ENCODE measurements around the gene CDH5.

The CDH5 gene

DNA sequence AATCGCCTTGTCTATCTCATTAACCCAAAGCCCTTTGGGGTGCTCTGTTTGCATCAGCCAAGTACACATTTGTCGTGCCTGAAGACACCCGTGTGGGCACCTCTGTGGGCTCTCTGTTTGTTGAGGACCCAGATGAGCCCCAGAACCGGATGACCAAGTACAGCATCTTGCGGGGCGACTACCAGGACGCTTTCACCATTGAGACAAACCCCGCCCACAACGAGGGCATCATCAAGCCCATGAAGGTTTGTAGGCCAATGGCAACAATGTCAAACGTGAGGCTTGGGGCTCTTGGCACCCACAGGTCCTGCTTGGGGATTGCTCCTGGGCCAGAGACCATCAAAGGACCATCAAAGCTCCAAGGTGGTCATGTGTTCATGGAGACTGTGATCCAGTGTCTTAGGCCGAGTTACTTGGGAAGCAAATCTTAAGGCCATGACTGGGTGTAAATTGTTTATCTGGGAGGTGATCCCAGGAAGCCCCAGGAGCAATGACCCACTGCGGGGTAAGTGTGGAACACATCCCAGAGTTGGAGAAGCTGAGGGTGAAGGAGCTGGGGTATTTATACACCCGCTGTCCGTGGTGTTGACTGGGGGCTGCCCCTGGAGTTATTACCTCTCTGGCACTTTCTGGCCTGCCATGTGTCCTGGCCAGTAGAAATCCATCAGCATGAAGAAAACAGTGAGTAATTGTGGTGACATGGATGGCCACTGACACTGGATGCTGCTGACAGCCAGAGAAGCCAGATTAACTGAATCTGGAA, 24.0 kb downstream of the CDH5 start:
- H3K4me3 Mint-ChIP-seq: no peak overlapping the region
- no peaks in the 10 kb centered on the region for H3K9me3 Mint-ChIP-seq
- no peaks in the 10 kb centered on the region for H3K36me3 Mint-ChIP-seq
- ATAC-seq: no peak
- no peak overlapping the region for H3K27ac Mint-ChIP-seq
- H3K4me1 Mint-ChIP-seq: no peaks in the 10 kb centered on the region
- H3K27me3 Mint-ChIP-seq: peaks cover 18% of the 10 kb centered on the region

DNA sequence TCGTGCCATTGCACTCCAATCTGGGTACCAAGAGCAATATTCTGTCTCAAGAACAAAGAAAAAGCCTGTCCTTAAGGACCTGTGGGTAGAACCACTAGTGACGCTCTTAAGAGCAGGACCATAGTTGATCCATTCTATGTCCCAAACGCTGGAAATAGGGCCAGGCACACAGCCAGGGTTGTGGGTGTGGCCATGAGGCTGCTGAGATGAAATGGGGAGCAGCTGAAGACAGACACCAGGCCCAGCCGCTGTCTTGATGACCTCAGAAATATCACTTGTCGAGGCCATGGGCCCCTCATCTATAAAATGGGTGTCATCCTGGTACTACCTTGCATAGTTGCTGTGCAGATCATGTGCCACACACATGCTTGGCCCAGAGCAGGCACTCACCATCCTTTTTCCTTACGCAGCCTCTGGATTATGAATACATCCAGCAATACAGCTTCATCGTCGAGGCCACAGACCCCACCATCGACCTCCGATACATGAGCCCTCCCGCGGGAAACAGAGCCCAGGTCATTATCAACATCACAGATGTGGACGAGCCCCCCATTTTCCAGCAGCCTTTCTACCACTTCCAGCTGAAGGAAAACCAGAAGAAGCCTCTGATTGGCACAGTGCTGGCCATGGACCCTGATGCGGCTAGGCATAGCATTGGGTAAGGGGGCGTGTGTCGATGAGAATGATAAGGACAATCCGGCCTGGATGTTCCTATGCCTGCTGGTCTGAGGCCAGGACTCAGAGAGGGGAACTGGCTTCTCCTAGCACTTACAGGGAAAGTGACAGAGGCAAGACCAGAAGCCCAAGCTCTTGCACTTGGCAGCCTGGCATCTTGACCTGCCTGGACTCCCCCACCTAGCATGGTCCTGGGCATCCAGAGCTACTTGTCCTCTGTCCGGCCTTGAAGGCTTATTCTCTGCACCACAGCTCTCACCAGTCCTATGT, 25.5 kb downstream of the CDH5 start:
- peaks cover 32% of the 10 kb centered on the region for H3K27me3 Mint-ChIP-seq
- ATAC-seq: no peak
- no peaks in the 10 kb centered on the region for H3K9me3 Mint-ChIP-seq
- H3K36me3 Mint-ChIP-seq: no peaks in the 10 kb centered on the region
- no peak overlapping the region for H3K4me3 Mint-ChIP-seq
- no peak overlapping the region for H3K27ac Mint-ChIP-seq
- H3K4me1 Mint-ChIP-seq: no peaks in the 10 kb centered on the region

DNA sequence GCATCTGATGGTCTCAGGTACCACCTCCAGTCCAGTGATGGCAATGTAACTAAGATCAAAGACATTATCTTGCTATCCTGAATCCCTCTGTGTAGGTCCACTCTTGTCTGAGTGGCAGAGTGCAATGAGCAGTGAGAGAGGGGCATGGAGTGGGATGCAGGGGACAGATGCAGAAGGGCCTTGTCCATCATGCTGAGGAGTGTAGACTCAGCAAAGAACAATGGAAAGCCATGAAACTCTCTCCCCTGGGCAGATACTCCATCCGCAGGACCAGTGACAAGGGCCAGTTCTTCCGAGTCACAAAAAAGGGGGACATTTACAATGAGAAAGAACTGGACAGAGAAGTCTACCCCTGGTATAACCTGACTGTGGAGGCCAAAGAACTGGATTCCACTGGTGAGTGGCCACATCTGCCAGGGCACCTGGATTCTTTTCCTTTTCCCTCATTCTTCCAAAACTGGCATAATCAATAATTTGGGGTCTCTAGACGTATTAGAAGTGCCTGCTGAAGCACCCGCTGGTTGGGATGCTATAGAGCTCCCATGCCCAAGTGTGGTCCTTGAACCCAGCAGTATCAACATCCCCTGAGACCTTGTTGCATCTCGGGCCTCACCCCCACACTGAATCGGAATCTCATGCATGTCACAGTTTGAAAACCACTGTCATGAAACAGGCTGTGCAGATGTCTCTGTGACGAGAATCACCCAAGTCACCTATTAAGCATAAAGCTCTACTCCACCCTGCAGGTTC, 29.5 kb downstream of the CDH5 start:
- ATAC-seq: no peak
- Mint-ChIP-seq H3K9me3 (no peaks in the 10 kb centered on the region), H3K27me3 (peaks cover 51% of the 10 kb centered on the region), H3K4me1 (no peaks in the 10 kb centered on the region), H3K27ac (no peak overlapping the region), H3K36me3 (no peaks in the 10 kb centered on the region), H3K4me3 (no peak overlapping the region)

DNA sequence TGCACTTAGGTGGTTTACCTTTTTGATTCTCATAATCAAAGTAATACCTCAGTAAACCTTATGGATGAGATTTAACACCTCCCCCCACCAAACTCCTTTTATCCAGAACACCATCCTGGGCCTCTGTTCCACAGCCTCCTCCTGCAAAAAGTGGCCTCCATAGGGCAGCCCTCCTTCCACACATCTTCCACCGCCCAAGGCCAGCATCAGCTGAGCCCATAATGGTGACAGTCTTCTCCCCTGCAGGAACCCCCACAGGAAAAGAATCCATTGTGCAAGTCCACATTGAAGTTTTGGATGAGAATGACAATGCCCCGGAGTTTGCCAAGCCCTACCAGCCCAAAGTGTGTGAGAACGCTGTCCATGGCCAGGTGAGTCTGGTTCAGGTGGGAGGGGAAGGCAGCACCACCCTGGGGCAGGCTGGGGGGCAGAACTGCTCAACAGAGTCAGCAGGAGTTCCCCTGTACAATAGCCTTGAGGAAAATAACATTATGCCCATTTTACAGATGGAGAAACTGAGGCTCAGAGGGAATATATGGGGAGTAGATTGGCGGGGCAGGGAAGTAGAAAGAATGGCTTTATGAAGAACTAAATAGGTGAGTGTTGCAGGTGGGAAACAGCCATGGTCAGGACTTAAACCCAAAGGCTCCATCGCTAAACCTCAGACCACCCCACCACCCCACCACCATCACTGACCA, 31.4 kb downstream of the CDH5 start:
- H3K27me3 Mint-ChIP-seq: peaks cover 65% of the 10 kb centered on the region
- ATAC-seq: no peak
- H3K36me3 Mint-ChIP-seq: no peaks in the 10 kb centered on the region
- H3K4me3 Mint-ChIP-seq: no peak overlapping the region
- no peaks in the 10 kb centered on the region for H3K4me1 Mint-ChIP-seq
- no peaks in the 10 kb centered on the region for H3K9me3 Mint-ChIP-seq
- H3K27ac Mint-ChIP-seq: no peak overlapping the region

DNA sequence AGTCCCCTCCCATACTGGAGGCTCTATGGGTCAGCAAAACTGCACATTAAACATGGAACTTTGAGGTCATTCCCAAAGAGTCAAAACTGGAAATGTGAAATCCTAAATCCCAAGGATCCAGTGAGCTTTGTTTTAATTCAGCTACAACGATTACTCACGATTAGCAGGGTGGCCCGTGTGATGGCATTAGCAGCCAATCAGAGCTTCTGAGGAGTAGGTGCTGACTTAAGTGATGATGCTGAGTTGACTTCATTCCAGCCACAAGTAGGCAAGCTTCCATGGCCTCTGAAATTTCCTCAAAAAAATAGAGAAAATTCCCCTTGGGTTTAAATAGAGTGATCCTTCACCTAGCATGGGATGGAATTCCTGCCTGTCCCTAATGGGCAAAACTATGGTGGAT, 32.5 kb downstream of the CDH5 start:
- Mint-ChIP-seq H3K9me3 (no peaks in the 10 kb centered on the region), H3K4me3 (no peak overlapping the region)
- ATAC-seq: no peak

DNA sequence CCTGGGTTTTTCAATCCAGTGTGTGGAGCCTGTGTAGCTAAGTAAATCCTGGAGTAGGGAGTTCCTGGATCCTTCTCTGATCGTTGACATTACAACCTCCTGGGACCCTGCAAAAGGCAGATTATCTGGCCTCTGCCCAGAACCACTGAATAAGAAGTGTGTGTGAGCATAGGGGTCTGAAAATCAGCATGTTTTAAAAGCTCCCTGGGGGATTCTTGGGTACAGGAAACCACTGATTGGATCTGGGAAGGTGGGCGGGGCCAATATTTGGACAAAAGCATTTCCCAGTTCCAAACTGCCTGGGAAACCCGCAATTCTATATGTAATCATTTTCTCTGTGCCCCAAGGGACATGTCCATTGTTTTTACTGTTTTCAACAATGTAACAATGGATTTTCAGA, 33.4 kb downstream of the CDH5 start:
- no peak overlapping the region for H3K4me3 Mint-ChIP-seq
- H3K9me3 Mint-ChIP-seq: peaks cover 2% of the 10 kb centered on the region
- H3K27me3 Mint-ChIP-seq: peaks cover 86% of the 10 kb centered on the region
- ATAC-seq: no peak
- no peaks in the 10 kb centered on the region for H3K4me1 Mint-ChIP-seq
- H3K36me3 Mint-ChIP-seq: no peaks in the 10 kb centered on the region
- no peak overlapping the region for H3K27ac Mint-ChIP-seq

More for the DNA sequence above, 32.5 kb downstream of the CDH5 start:
- peaks cover 77% of the 10 kb centered on the region for H3K27me3 Mint-ChIP-seq
- H3K4me1 Mint-ChIP-seq: no peaks in the 10 kb centered on the region
- H3K36me3 Mint-ChIP-seq: no peaks in the 10 kb centered on the region
- no peak overlapping the region for H3K27ac Mint-ChIP-seq

DNA sequence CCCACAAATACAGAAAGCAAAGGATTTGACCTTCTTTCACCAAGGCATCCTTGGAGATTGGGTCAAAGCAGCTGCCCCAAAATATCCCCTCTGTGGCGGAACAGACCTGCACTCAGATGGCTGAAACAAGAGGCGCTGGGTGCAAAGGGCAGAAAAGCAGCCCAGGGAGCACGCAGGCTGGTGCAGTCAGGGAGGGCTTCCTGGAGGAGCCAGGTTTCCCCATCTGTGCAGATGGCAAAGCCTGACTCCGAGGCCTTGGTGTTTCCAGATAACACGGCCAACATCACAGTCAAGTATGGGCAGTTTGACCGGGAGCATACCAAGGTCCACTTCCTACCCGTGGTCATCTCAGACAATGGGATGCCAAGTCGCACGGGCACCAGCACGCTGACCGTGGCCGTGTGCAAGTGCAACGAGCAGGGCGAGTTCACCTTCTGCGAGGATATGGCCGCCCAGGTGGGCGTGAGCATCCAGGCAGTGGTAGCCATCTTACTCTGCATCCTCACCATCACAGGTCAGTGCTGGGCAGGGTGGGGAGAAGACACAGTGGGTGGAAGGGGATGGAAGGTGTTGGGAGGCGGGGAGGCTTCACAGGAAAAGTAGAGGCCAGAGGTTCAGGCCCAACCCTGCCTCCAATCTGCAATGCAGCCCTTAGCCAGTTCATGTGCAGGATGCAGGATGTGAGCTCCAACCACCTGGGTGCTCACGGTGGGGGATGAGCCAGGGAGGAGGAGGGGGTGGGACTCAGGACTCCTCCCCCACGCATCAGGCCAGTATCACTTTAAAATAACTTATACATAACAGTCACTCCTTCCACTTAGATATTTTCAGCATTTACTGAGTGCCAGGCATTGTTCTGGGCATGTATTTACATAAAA, 34.3 kb downstream of the CDH5 start:
- Mint-ChIP-seq H3K27me3 (peaks cover 90% of the 10 kb centered on the region), H3K27ac (no peak overlapping the region), H3K9me3 (peaks cover 4% of the 10 kb centered on the region), H3K36me3 (no peaks in the 10 kb centered on the region), H3K4me3 (no peak overlapping the region), H3K4me1 (no peaks in the 10 kb centered on the region)
- ATAC-seq: no peak

DNA sequence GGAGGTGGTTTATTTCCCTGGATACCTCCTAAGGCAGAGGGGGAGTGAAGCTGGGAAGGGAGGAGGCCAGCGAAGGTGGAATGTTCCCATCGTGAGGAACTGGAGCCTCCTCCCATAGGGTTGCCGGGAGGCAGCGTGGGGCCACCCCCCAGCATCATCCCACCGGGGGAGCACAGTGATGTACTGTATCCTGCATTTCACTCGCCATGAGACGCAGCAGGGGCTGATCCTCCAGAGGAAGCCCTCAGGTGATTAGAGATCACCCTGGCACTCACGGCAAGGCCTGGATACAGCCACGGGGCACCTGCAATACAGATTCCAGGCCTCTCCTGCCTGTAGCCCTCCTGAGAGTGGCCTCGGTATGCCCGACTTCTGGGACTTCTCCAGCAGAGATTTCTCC, 35.1 kb downstream of the CDH5 start:
- no peak for ATAC-seq

DNA sequence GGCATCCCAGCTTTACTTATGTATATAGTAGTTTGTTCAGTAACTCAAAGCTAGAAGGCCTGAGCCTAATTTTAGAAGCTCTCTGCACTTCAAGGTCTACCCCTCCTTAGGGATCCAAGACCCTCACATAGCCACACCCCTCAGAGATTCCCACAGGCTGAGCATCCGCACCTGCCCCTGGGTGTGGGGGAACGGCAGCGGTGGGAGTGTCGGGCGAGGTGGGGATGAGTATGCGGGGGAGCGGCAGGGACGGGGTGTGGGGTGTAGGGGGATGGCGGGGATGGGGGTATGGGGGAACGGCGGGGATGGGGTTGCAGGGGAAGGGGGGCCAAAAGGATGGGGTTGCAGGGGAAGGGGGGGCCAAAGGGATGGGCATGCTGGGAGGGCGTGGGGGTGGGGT, 35.7 kb downstream of the CDH5 start:
- peak; percentile 10 for ATAC-seq

More for the DNA sequence above, 35.1 kb downstream of the CDH5 start:
- Mint-ChIP-seq H3K9me3 (peaks cover 4% of the 10 kb centered on the region), H3K4me3 (no peak overlapping the region), H3K27me3 (peaks cover 90% of the 10 kb centered on the region), H3K27ac (no peak overlapping the region), H3K4me1 (peaks cover 4% of the 10 kb centered on the region), H3K36me3 (no peaks in the 10 kb centered on the region)

DNA sequence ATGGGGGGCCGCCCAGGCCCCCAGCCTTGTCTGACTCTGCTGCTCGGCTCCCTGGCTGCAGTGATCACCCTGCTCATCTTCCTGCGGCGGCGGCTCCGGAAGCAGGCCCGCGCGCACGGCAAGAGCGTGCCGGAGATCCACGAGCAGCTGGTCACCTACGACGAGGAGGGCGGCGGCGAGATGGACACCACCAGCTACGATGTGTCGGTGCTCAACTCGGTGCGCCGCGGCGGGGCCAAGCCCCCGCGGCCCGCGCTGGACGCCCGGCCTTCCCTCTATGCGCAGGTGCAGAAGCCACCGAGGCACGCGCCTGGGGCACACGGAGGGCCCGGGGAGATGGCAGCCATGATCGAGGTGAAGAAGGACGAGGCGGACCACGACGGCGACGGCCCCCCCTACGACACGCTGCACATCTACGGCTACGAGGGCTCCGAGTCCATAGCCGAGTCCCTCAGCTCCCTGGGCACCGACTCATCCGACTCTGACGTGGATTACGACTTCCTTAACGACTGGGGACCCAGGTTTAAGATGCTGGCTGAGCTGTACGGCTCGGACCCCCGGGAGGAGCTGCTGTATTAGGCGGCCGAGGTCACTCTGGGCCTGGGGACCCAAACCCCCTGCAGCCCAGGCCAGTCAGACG, 36.2 kb downstream of the CDH5 start:
- Mint-ChIP-seq H3K27me3 (peaks cover 90% of the 10 kb centered on the region), H3K36me3 (no peaks in the 10 kb centered on the region), H3K27ac (no peak overlapping the region), H3K4me3 (no peak overlapping the region), H3K4me1 (peaks cover 10% of the 10 kb centered on the region), H3K9me3 (peaks cover 4% of the 10 kb centered on the region)
- no peak for ATAC-seq

More for the DNA sequence above, 35.7 kb downstream of the CDH5 start:
- Mint-ChIP-seq H3K27me3 (peaks cover 93% of the 10 kb centered on the region), H3K4me3 (no peak overlapping the region), H3K9me3 (peaks cover 4% of the 10 kb centered on the region), H3K36me3 (no peaks in the 10 kb centered on the region), H3K4me1 (peaks cover 10% of the 10 kb centered on the region), H3K27ac (no peak overlapping the region)

DNA sequence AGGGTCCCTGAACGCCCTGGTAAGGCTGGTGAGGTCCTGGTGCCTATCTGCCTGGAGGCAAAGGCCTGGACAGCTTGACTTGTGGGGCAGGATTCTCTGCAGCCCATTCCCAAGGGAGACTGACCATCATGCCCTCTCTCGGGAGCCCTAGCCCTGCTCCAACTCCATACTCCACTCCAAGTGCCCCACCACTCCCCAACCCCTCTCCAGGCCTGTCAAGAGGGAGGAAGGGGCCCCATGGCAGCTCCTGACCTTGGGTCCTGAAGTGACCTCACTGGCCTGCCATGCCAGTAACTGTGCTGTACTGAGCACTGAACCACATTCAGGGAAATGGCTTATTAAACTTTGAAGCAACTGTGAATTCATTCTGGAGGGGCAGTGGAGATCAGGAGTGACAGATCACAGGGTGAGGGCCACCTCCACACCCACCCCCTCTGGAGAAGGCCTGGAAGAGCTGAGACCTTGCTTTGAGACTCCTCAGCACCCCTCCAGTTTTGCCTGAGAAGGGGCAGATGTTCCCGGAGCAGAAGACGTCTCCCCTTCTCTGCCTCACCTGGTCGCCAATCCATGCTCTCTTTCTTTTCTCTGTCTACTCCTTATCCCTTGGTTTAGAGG, 37.1 kb downstream of the CDH5 start:
- Mint-ChIP-seq H3K27me3 (peaks cover 81% of the 10 kb centered on the region), H3K36me3 (no peaks in the 10 kb centered on the region), H3K4me1 (peaks cover 15% of the 10 kb centered on the region), H3K27ac (no peak overlapping the region), H3K9me3 (peaks cover 4% of the 10 kb centered on the region), H3K4me3 (no peak overlapping the region)
- ATAC-seq: no peak

DNA sequence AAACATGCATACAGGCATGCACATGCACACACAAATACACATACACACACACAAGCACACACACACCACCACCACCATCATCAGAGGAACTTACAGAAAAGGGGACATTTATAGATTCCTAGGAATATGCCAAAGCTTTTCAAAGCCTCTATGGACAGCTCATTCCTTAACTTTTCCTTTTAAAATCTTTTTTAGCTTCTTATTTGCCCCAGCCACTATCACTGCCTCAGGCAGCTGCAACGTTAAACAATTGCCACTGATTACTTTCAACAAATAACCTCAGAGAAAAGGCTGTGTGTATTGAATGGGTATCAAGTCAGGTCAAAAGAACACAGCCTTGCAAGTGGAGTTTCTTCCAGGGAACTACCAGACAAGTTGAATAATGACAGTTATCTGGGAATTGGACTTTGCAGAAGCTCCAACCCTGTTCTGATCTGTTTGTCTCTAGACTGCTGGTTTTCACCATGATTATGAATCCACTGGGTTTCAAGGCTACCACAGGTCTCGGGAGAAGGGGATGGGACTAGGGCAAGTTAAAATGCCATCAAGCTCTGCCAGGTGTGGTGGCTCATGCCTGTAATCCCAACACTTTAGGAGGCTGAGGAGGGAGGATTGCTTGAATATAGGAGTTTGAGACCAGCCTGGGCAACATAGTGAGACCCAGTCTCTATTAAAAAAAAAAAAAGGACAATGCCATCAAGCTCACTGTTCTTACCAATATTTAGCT, 38.7 kb downstream of the CDH5 start:
- peaks cover 16% of the 10 kb centered on the region for H3K4me1 Mint-ChIP-seq
- no peak overlapping the region for H3K27ac Mint-ChIP-seq
- peaks cover 74% of the 10 kb centered on the region for H3K27me3 Mint-ChIP-seq
- no peak for ATAC-seq
- peaks cover 4% of the 10 kb centered on the region for H3K9me3 Mint-ChIP-seq
- no peak overlapping the region for H3K4me3 Mint-ChIP-seq
- no peaks in the 10 kb centered on the region for H3K36me3 Mint-ChIP-seq
